ENCODE data around the gene GHRL.

GRCh38 chr3:10281951-10282350 lies 10.8 kb downstream of the GHRL start:
- TF ChIP-seq CTCF (IDR thresholded peaks at IDR 0.05; ENCODE audit: low read depth, low read length, poor library complexity, severe bottlenecking) (no peak), EZH2phosphoT487 (IDR thresholded peaks at IDR 0.05; ENCODE audit: borderline replicate concordance, low read length) (no peak)
